GM12892 (cell line): ENCODE results near the gene TXNRD1.

Source experiments
- POLR2A ChIP-seq: IDR thresholded peaks from 2 replicates; pipeline ENCODE4 v1.6.1; 2011; ENCODE audit warnings: low read depth, low read length, control low read depth
- POLR2AphosphoS5 ChIP-seq: IDR thresholded peaks from 2 replicates; pipeline ENCODE4 v1.6.1; 2011; ENCODE audit warnings: low read depth, low read length, control low read depth
- TAF1 ChIP-seq: IDR thresholded peaks from 2 replicates; pipeline ENCODE4 v1.6.1; 2011; ENCODE audit warnings: low read depth, mild to moderate bottlenecking, control low read depth, low read length, borderline replicate concordance

DNA sequence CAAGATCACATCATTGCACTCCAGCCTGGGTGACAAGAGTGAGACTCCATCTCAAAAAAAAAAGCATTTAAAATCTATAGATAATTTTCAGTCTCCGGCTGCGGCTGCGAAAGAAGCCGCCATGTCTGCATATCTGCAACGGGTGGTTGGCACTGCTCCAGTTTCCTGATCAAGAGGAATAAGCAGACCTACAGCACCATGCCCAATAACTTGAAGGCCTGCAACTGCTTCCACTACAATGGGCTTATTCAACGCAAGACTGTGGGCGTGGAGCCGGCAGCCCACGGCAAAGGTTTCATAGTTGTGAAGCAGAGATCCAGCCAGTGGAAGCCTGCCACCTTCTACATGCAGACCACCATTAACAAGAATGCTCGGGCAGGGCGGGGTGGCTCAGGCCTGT, 57.4 kb downstream of the TXNRD1 start:
- no peak for TF ChIP-seq TAF1
- TF ChIP-seq POLR2A: no peak
- TF ChIP-seq POLR2AphosphoS5: no peak
